Anterior cingulate cortex (tissue), 58 donors: ENCODE data around the gene FCER1G.
"Not testable (repeated sequence)": the region's sequence is repeated elsewhere in the genome, so short reads cannot be mapped to it uniquely, and the experiment has no call there.

ENCODE experiments used
- DNase-seq, 58 donors: peaks; one replicate each; lab custom pipeline; 2025; lab: John Stamatoyannopoulos, UW

Gene FCER1G

DNA sequence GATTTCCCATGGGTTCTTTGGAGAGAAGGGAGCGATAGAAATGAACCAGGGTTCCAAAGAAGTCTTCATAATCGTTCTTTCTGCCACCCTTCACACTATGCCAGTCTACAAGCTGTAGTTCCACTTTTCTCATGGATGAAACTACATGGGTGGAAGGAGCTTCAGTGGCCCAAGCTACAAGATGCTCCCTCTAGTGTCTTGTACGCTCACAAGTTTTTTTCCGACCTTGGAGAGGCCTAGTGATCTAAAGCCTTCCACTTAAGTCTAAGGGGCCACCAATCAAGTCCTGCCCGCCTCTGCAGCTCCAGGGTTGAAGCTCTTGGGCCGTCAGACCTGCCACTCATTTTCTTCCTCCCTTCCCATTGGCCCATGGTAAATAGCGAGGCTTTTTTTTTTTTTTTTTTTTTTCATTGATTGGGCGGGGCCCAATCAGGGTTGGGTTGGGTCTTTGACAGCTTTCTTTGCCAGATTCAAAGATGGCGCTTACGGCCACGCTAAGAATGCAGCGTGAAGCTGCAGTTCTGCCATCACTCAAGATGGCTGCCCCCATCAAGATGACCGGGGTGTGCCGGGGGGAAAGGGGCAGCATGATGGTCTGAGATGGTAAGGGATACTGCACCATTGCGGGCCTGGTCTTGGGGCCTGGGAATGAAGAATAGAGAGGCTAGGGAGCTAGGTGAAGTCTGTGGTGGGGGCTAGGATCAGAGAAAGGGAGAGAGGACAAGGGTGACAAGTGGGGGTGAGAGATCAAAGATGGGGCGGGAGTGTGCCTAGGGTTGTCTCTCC is 10.6 kb downstream of the FCER1G start, which contains the start of gene TOMM40L:
Gene TOMM40L, plus strand, starts transcription at position 527 of the 786 bp plus-strand sequence. CDS start 430 bp downstream, outside the sequence.
- DNase-seq = peak; percentile 31 to 96 (median 87)

DNA sequence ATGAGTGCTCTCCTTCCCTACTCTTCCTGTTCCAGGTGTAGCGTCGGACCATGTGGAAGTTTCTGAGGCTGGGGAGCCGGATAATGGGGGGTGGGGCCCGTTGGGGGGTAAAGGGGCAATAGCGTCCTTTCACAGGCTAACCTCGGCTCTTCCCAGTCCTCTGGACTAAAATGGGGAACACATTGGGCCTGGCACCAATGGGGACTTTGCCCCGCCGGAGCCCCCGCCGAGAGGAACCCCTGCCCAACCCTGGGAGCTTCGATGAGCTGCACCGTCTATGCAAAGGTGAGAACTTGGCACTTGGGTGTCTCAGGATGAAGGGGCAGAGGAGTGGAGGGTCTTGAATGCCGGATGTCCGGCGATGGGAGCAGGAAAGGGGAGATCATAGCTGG is 11.2 kb downstream of the FCER1G start:
- DNase-seq = no peak

DNA sequence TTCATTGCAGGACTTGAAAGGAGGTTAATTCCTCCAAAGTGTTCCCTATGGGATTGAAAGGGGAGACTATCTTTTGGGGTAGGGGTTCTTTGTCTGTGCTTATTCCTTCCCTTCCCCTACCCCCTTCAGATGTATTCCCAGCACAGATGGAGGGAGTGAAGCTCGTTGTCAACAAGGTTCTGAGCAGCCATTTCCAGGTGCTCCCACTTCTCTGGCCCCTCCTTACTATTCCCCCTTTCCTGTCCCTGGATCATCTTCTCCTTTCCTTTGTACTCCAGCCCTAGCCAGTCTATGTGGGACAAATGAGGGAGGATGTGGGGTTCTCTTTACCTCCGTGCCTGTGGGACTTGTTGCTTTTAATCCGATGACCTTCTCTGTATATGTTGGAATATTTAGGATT is 11.7 kb downstream of the FCER1G start:
- no peak for DNase-seq

GRCh38 chr1:161227196-161227871 is 12.2 kb downstream of the FCER1G start:
- DNase-seq = peak in 57 of 58 donors; percentile 9 to 93 (median 65)

- DNase-seq = no peak
Observed at GRCh38 chr1:161228032-161228431, 12.9 kb downstream of the FCER1G start.

DNA sequence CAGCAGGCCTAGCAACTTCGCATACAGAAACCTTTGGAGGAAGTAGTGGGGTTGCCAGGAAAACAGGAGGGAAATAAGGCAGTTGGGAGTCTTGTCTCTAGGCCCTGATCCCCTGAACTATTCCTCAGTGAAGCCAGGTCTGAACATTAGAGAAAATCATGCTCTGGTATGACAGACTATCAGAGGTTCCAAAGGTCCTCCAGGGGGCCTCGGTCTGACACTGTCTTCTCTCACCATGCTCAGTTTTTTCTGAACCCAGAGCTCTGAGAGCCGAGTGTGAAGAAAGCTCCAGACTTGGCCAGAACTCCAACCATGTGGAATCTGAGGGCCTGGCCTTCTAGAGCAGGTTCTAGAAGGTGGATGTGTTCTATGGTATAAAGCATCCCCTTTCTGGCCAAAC is 14.8 kb downstream of the FCER1G start:
- no peak for DNase-seq

GRCh38 chr1:161230762-161231161 is 15.7 kb downstream of the FCER1G start:
- DNase-seq = no peak

DNA sequence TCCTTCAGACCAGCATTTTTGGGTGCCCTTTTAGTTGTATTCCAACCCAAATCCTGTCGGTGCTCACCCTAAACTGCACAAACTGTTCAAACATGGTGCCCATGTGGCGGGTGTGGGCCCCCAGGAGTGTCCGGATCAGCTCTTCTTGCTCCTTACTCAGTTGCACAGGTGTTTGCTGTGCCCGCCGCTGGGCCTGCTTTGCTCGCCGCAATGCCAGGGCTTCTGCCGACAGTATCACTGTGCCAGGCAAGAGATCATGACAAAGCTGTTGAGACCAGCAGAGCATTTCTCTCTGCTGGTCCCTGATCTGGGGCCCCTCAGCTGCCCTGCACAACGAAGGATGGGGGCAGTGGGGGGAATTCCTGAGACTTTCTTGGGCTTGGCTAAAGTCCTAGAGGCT is 18.0 kb downstream of the FCER1G start:
- no peak for DNase-seq

DNA sequence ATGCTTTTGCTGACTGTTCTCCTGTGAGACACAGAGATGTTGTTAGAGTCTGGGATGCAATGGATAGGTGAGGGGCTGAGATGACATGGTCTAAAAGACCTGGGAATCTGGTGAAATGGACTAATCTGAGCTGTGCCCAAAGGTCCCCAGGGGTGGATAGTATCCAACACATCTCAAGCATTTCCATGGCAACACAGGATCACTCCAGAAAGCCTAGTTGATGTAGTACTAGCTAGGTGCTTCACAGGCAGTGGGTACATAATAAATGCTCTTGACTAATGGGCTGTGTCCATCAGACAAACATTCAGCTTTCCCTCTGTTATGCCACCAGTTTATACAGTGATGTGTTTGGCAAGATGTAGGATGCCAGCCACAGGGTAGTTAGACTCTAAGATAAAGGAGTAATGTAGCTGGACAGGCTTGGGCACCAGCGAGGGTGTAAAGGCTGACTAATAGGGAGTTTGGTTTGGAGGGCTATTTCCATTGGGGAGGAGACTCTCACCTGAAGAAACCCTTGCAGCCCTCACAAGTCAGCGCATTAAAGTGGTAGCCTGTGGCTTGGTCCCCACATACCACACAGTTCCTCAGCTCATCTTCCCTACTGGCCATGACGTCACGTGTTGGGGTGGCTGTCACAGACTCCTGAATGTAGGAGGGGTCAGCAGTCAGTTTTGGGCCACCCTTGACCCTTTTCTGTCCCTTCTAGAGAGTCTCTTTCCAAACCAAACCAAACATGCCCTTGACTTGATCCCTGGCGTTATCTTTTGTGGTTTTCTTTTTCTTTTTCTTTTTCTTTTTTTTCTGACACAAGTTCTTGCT is 21.1 kb downstream of the FCER1G start:
- DNase-seq = no peak

GRCh38 chr1:161238039-161238473 is 23.0 kb downstream of the FCER1G start, which contains the start of gene NR1I3:
TSS of gene NR1I3 (minus strand) at chr1:161238203. CDS start at chr1:161236565, 1,638 bp downstream.
- DNase-seq = peak in 1 of 58 donors; percentile 18

DNA sequence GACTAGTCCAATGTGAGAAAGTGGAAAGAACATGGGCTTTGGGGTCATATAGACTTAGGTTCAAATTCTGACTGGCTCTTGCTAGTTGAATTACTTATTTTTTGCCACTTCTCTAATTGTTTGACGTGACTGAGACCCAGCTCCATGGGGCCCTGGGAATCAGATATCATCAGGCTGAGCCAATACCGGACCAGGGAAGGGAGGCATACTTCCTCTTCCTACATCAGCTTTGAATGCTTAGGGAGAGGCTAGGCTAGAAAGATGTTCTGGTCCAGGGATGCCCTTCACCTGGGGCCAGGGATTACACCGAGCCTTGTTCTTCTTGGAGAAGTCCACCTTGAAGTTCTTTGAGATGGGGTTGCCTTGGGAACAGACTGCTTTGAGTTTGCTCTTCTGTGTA is 26.6 kb downstream of the FCER1G start:
- no peak for DNase-seq

DNA sequence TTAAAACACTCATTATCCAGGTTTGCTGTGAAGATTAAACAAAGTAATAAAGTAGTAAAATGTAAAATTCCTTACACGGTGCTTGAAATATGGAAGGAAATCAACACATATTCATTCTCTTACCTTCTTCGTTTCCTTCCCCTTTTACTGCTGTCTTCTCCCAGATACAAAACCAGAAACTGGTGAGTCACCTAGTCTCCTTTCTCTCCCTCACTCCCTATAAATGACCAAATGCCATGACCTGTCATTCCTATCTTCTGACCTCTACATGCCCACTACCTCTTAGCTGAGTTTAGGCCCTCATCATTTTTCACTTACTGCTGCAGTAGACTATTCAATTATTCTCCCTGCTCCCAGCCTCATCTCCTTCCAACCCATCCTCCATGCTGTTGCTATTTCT is 27.2 kb downstream of the FCER1G start:
- DNase-seq = no peak

DNA sequence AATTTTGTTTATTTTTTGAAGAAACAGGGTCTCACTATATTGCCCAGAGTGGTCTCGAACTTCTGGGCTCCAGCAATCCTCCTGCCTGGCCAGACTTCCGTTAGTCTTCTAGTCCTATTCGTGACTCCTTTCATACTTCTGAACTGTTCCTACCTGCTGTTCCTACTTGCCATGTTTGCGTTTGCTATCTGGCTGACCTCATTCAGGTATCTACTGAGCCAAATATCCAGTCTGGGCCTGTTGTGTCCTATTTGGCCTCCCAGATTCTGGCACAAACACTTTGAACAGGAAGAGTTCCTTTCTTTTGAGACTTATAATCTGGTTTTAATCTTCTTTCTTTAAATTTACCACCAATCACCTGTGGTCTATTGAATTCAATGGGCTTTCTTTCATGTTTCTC is 29.8 kb downstream of the FCER1G start:
- DNase-seq = no peak

- not testable (repeated sequence) for DNase-seq
Observed at GRCh38 chr1:161250100-161250499, 35.0 kb downstream of the FCER1G start.

- DNase-seq = no peak
Observed at GRCh38 chr1:161250829-161251228, 35.7 kb downstream of the FCER1G start.

DNA sequence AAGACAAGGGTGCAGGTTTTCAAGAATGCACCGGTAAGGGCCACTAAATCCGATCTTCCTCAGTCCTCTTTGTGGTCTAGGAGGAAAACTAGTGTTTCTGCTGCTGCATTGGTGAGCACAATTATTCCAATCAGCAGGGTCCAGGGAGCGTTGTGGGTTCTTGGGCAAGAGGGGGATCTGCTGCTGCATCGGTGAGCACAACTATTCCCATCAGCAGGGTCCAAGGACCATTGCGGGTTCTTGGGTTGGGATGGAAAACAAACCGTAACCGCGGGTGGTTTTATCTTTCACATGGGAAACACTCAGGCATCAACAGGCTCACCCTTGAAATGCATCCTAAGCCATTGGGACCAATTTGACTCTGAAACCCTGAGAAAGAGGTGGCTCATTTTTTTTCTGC is 36.5 kb downstream of the FCER1G start:
- DNase-seq = no peak

- not testable (repeated sequence) for DNase-seq
Observed at GRCh38 chr1:161255302-161255701, 40.2 kb downstream of the FCER1G start.

GRCh38 chr1:161255955-161256520 is 40.9 kb downstream of the FCER1G start:
- not testable (repeated sequence) for DNase-seq

DNA sequence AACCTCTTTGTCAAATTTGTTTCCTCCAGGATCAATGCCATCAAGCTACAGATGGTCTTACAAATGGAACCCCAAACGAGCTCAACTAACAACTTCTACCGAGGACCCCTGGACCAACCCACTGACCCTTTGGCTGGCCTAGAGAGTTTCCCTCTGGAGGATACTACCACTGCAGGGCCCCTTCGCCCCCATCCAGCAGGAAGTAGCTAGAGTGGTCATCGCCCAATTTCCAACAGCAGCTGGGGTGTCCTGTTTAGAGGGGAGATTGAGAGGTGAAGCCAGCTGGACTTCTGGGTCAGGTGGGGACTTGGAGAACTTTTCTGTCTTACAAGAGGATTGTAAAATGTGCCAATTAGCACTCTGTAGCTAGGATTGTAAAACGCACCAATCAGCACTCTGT is 42.0 kb downstream of the FCER1G start:
- not testable (repeated sequence) for DNase-seq
